GM21447 (cell line): ENCODE data around the gene ZNF581.

Experiments
- ATAC-seq: cut with Tn5 transposase; IDR thresholded peaks from one replicate; pipeline ENCODE4 v1.9.1; 2021; ENCODE audit not compliant: unreplicated experiment

Gene ZNF581

GRCh38 chr19:55677572-55678028 lies 34.2 kb downstream of the ZNF581 start:
- ATAC-seq, result no peak

DNA sequence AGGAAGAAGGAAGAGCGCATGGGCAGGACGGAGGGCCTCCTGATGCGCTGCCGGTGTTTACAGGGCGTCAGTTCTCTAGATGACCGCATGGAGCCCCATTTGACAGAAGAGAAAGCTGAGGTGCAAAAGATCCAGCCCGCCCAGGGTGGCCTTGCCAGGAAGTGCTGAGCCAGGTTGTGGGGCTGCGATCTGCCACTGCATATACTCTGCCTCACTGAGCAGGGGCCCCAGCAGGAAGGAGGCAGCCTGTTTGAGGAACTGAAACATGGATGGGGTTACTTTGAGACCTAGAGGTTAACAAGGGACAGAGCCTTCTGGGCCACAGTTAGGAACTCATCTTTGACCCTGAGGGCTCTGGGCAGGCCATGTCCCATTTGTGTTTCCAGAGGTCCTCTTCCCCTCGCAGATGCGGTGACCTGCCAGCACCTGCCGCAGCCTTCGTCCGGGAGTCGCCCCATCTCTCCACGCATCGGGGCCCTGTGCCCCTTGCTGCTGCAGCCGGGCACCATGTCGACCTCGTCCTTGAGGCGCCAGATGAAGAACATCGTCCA lies 34.7 kb downstream of the ZNF581 start:
- peak; percentile 71 for ATAC-seq

DNA sequence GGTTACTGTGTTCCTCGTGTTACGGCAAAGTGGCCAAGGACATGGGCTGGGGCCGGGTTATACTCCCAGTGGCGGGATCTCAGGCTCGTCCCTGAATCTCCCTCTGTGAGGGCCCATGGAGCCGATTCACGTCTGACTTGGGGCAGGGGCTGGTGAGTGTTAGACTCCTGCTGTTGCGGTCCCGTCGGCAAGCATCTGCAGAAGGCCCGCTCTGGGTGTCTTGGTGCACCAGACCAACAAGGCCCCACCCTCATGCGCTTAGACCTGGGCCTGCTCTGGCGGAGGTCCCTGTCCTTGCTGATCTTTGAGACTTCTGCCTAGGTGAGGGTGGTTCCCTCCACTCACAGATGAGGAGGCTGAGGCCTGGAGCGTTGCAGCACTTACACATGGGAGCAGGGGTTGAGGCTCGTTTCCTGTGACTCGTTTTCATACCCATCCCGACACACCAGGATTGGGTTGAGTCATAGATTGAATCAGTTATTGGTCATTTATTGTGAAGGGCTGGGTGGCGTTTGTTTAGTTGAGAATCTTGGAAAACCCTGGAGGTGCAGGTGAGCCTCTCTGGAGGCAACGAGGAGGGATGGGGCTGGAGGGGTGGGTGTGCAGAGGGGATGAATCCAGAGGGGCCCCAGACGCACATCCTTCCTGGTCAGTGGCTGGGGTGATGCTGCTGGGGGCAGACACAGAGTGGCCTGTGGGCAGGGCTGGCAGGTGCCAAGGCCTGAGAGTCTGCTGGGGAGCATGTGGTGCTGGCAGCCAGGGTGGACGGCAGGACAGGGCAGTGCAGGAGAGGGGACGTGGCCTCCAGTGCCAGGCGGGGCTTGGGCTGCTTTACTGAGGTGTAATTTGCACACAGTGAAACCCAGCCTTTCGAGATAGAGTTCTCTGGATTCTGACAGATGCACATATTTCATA lies 36.2 kb downstream of the ZNF581 start:
- no peak for ATAC-seq

GRCh38 chr19:55680339-55681130 lies 37.1 kb downstream of the ZNF581 start:
- no peak for ATAC-seq

GRCh38 chr19:55681131-55682092 lies 38.0 kb downstream of the ZNF581 start:
- no peak for ATAC-seq

DNA sequence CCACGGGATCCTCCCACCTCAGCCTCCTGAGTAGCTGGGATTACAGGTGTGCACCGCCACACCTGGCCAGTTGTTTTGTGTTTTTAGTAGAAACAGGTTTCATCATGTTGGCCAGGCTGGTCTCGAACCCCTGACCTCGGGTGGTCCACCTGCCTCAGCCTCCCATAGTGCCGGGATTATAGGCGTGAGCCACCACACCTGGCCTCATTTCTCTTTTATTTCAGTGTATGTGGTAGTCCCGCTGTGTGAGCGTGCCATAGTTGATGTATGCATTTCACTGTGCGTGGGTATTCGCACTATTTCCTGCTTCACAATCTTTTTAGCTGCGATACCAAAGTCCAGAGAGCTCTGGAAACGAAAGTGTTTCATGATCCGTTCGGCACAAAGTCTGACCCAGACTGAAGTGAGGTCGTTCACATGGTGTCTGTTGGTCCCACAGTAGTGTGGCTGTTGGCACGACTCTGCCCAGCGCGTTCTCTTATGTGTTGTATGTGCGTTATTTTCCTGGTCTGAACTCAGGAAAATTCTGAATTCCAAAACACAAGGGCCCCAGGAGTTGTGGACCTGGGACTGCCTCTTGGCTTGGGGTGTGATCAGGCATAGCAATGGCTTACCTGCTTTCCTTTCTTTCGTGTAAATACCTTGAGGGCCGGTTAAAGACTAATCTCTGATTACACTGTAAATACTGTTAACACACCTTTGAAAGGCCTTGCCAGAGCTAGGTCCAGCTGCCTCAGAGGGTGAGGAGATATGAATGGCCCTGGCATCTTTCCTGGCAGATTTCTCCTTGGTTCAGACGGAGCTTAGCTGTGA lies 40.2 kb downstream of the ZNF581 start:
- no peak for ATAC-seq

GRCh38 chr19:55684946-55685681 lies 41.7 kb downstream of the ZNF581 start:
- no peak for ATAC-seq

DNA sequence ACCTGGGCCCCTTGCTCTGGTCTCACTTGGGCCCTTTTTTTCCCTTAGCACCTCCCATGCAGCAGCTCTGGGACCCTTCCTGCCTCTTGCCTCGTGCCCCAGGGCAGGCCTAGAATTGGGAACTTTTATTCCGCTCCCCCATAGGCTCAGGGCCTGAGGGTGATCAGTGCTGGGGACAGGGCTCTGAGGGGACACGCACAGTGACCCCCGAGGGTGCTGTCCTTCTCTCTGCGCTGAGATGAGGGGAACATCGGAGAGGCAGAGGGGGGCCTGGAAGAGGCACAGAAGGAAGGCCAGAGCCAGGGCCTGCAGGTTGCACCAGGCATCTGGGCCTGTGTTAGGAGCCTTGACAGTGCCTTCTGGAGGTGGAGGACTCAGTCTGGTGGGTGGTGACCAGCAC lies 42.3 kb downstream of the ZNF581 start:
- ATAC-seq, result no peak

DNA sequence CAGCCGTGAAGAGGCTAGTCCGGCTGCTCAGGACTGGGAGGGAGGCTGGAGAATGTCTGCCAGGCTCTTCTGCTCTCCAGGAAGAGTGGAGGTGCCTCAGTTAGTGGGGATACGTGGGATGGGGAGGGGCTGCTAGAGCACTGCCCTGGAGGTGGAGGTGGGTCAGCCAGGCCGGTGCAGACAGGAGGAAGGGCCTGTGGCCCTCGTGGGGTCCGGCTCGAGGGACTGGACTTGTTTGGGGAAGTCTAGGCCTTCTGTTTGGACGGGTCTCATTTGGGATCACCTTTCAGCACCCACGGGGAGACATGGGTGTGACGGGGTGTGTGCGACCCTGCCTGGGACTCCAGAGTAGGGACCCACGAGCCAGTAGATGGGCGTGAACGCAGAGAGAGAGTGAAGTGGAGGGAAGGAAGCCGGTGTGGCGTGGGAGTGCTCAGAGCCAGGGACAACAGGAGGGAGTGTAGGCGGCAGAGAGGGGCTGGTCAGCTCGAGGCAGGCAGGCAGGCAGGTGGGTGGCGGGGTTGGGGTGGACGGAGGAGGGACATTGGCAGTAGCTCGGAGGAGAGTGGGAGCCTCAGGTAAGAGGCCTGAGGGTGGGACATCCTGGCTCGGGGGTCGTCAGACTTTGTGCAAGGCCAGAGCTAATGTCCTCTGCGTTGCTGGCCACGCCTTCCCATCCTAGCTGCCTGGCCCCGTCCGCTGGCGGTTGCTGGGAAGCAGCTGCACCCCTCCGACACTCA lies 43.0 kb downstream of the ZNF581 start:
- ATAC-seq, result no peak

DNA sequence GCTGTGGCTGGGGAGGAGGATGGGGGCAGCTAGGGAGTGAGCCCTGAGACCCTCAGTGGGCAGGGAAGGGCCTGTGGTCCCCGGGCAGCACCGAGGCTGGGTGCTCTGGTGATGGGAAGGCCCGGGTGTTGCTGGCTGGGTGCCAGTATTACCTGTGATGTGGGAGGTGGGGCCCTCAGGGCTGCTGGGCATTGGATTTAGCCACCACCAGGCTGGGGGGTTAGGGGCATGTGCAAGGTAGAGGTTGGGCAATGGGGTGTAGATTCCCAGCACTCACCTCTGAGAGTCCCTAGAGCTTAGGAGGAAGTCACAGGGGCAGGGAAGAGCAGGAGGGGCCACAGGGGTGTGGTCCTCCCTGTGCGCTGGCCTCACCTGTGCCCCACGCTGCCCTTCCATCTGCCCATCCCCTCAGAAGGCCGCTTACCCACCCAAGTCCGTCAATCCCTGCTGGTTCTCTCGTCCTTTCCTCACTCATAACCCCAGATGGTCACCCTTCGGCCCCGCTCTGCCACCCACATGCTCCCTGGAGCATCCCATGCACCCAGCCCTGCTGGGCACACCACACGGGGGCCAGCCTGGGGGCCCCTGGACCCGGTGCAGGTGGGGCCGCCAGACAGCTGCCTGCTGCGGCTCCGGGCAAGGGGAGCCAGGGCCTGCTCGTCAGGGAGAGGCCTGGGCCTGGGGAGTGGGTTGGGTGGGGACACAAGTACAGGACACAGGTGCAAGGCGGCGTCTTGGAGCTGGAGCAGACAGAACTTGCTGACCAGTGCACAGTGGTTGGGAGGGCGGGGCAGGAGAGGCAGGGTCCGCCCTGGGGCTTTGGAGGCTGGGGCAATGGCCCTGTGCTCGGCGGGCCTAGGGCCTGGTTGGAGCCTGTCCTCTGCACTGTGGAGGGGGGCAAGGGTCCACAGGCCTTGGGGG lies 44.1 kb downstream of the ZNF581 start:
- ATAC-seq, result no peak

GRCh38 chr19:55688422-55689218 lies 45.2 kb downstream of the ZNF581 start:
- no peak for ATAC-seq

DNA sequence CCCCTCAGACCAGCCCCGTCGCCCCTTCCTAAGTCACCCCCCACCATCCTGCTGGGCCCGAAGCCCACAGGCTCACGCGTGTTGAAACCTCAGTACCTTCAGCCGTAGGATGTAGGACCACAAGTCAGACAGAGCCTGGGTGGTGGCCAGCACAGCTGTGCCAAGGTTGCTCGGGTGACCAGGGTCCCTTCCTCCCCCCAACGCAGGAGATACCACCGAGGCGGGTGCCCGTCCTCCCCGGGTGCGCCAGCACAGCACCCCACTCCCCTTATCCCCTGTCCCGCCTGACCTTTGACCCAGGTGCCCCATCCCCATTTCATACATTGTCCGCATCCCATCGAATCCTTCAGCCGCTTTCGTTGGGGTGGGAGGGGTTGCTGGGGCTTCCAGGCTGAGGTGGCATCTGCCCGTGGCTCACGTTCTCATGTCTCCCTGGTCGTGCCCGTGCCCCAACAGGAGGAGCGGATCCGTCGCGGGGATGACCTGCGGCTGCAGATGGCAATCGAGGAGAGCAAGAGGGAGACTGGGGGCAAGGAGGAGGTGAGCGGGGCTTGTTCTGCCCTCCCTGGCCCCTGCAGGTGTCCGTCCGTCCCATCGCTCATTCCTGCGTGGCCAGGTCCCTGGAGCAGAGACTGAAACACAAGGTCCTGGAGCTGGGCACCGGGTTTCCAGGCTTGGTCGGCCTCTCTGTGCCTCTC lies 46.1 kb downstream of the ZNF581 start:
- ATAC-seq, result no peak

- ATAC-seq, result no peak
These were observed 46.8 kb downstream of the ZNF581 start for GRCh38 chr19:55690109-55690768.

- no peak for ATAC-seq
These were observed 47.5 kb downstream of the ZNF581 start for GRCh38 chr19:55690769-55691545.
